GM12865 (cell line): ENCODE results near the gene LGALS1.

Experiments
- DNase-seq: peaks from one replicate; pipeline ENCODE4 v3.0.0; 2010; ENCODE audit warnings: low read depth
- H3K4me3 ChIP-seq: 2 replicates; pipeline ENCODE4 v1.5.1; 2011; ENCODE audit warnings: mild to moderate bottlenecking, low read depth, low read length, control low read depth
- TF ChIP-seq, protein P1 (sequence below): IDR thresholded peaks from 2 replicates; pipeline ENCODE4 v1.5.1; 2011; ENCODE audit warnings: low read length, control low read depth, low read depth, inconsistent platforms; ENCODE audit not compliant: insufficient read depth; ENCODE audit errors: missing control alignments

The LGALS1 gene

DNA sequence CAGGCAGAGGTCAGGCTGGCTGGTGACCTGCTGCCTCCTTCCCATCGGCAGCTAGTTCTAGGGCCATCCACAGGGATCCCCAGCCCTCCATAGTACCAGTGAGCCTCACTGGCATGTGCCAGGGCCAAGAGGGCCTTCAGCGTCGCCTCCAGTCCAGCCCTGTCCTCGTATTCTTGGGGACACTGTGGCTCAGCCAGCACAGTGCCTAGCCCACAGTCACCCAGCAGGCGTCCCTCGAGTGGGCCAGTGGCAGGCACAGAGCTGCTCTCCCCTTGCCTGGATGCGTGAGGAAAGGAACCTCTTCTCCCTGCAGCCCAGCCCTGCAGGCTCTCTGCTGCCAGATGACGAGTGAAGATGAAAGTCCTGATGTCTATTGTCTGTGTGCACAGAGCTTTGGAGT lies 46.6 kb upstream of the LGALS1 start:
- no peak overlapping the region for H3K4me3 ChIP-seq
- no peak for DNase-seq
- TF ChIP-seq, protein P1, sequence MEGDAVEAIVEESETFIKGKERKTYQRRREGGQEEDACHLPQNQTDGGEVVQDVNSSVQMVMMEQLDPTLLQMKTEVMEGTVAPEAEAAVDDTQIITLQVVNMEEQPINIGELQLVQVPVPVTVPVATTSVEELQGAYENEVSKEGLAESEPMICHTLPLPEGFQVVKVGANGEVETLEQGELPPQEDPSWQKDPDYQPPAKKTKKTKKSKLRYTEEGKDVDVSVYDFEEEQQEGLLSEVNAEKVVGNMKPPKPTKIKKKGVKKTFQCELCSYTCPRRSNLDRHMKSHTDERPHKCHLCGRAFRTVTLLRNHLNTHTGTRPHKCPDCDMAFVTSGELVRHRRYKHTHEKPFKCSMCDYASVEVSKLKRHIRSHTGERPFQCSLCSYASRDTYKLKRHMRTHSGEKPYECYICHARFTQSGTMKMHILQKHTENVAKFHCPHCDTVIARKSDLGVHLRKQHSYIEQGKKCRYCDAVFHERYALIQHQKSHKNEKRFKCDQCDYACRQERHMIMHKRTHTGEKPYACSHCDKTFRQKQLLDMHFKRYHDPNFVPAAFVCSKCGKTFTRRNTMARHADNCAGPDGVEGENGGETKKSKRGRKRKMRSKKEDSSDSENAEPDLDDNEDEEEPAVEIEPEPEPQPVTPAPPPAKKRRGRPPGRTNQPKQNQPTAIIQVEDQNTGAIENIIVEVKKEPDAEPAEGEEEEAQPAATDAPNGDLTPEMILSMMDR: no peak

DNA sequence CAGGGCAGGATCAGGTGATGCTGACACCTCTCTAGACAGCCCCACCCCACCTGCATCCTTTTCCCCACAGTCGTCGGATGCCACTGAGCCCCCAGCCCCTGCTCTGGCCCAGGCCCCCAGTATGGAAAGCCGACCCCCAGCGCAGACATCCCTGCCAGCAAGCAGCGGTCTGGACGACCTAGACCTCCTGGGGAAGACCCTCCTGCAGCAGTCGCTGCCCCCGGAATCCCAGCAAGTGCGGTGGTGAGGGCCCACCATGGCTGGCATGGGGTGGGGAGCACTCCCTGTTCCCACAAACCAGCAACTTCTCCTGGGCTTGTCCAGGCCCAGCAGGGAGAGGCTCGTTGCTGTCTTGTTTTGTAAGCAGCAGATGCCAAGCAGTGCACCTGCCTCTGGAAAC lies 45.5 kb upstream of the LGALS1 start:
- H3K4me3 ChIP-seq: no peak overlapping the region
- TF ChIP-seq, protein P1: no peak
- no peak for DNase-seq

DNA sequence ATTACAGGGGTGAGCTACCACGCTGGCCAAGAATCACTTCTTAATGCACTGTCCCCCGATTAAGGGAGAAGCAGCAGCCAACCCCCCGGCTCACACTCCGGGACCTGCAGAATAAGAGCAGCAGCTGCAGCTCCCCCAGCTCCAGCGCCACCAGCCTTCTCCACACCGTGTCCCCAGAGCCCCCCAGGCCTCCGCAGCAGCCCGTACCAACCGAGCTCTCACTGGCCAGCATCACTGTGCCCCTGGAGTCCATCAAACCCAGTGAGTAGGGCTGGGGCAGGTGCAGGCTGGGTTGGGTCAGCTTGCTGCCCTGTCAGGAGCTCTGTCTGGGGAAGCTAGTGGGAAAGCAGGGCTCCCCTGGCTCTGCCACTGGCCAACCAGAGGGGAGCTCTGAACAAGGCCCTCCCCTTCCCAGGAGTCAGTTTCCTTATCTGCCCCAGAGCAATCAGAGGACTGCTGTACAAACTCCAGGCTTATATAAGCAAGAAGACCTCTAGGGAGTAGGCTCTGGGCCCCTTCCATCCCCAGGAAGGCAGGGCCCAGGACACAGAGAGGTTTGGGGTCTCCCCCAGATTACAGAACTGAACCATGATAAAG lies 44.5 kb upstream of the LGALS1 start:
- no peak overlapping the region for H3K4me3 ChIP-seq
- DNase-seq: no peak
- TF ChIP-seq, protein P1: no peak

DNA sequence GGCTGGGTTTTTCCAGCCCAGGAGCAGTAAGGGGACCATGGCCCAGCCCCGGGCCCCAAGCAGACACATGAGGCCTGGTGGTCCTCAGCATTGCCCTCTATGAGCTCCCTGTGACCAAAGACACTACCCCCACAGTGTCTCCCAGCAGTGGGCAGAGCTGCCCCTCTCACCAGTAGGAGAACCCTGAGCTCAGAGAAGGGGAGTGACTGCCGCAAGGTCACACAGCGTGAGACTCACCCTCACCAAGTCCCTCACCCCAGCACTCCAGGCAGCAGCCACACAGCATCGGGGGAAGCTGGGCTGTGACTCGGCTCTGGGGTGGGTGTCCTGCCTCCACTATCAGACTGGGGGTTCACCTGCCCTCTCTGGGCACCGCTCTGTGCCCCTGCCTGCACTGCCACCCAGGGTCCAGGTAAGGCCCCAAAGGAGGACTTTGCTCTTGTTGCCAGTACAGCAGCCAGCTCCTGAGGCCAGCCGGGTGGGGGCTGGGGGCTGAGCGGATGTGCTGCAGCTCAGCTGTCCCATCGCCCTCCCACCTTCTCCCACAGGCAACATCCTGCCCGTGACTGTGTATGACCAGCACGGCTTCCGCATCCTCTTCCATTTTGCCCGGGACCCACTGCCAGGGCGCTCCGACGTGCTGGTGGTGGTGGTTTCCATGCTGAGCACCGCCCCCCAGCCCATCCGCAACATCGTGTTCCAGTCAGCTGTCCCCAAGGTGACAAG lies 43.8 kb upstream of the LGALS1 start:
- TF ChIP-seq, protein P1: no peak
- no peak overlapping the region for H3K4me3 ChIP-seq
- DNase-seq: no peak

DNA sequence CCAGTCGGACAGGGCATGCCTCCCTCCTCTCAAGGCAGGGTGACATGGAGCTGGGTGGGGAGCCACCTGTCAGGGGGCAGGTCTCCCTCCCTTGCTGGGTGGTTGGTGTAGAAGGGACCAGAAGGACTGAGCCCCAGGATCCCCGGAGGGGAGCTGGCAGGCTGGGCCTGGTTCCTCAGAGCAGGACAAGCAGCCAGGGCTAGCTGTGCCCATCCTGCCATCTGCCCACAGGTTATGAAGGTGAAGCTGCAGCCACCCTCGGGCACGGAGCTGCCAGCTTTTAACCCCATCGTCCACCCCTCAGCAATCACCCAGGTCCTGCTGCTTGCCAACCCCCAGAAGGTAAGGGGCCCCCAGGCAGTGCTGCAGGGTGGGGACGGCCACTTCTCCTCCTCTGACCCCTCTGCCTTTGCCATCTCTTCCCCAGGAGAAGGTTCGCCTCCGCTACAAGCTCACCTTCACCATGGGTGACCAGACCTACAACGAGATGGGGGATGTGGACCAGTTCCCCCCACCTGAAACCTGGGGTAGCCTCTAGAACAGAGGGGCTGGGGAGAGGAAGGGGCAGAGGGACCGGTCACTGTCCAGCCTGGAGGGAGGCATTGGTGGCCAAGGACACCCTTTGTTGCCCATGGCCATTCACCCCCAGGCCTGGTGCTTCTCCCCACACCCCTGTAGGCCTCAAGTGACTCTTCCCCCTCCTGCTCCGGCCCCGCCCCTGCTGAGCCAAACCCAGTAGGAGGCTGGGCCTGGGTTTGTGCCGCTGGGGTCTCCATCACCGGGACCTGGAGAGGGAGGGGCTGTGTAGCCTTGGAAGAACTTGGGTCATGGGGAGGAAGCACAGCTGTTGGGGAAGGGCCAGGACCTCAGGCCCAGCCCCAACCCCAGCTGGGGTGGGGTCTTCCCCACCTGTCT lies 43.0 kb upstream of the LGALS1 start:
- DNase-seq: no peak
- TF ChIP-seq, protein P1: no peak
- H3K4me3 ChIP-seq: no peak overlapping the region

DNA sequence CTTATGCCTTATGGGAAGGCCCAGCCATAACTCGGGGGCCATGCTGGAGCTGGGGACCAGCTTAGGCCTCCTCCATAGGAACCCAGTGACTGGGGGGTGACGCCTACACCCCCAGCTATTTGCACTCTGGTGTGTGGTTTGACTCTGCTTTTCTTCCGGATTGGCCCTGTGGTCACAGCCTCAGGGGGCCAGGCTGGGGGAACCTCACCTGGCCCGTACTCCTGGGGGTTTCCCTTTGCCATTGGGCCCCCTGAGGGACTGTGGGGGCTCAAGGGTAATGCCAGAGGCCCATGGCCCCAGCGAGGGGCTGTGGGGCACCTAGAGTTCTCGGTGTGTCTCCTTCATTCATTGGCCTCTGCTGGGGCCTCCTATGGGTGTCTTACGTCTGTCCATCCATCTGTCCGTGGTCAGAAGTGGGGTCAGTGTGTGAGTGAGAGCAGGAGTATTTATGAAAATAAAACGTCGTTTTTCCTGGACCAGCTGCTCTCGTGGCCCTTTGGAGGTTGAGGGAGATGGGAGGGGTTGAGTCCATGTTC lies 42.3 kb upstream of the LGALS1 start:
- peak; percentile 87 for DNase-seq
- TF ChIP-seq, protein P1: no peak
- H3K4me3 ChIP-seq: peak overlapping the region; percentile 21
